Fibroblast of mammary gland (primary cell): Measurements from ENCODE around the gene NCBP3.
A peak's percentile ranks its signal among the peaks of the same experiment; 100 is the strongest.

ENCODE experiments used
- DNase-seq: peaks from one replicate; pipeline ENCODE4 v3.0.0-alpha.2; 2010; ENCODE audit warnings: low read depth
- H3K4me3 ChIP-seq: 2 replicates; pipeline ENCODE4 v1.5.1; 2011; ENCODE audit warnings: low read depth, mild to moderate bottlenecking, low read length, moderate library complexity; ENCODE audit not compliant: control insufficient read depth
- CTCF ChIP-seq: conservative IDR thresholded peaks from 2 replicates; pipeline ENCODE4 v1.5.1; 2011; ENCODE audit warnings: low read depth, low read length, inconsistent platforms; ENCODE audit not compliant: control insufficient read depth, insufficient read depth

The NCBP3 gene

DNA sequence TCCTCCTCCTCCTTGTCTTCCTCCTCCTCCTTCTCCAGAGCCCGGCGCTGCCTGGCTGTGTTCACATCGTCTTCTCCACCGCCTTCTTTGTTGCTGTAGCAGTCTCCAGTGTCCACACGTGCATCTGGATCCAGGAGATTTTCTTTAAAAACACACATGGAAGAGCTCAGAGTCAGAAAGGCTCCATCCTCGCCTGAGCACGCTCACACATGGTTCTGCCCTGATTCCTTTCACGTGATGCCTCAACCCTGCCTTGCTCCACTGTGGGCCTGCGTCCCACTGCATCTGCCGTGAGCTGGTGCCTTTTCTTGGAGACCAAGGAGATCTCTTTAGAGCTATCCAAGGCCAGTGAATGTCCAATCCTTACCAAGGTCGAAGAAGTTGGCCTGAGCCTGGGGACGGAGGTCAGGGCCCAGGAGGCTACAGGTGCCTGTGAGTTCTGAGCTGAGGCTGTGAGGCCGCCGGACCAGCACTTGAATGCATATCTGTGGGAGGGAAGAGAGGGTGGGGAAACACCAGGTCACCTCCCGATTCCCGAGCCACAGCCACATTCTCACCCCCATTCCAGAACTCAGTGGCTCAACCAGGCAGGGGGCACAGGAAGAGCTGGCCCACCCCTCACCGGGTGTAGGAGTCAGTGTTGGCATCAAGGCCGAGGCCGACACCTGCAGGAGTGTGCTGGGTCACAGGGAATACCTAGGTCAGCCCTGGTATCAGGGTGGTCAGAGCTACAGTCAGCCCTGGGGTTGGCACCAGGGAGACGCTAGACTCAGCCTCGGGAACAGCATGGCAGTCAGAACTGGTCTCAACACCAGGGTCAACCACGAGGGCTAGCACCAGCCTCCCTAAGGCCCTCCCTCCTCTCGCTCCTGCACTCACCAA lies 84.8 kb downstream of the NCBP3 start:
- no peak for TF ChIP-seq CTCF
- H3K4me3 ChIP-seq = no peak overlapping the region
- DNase-seq = no peak

DNA sequence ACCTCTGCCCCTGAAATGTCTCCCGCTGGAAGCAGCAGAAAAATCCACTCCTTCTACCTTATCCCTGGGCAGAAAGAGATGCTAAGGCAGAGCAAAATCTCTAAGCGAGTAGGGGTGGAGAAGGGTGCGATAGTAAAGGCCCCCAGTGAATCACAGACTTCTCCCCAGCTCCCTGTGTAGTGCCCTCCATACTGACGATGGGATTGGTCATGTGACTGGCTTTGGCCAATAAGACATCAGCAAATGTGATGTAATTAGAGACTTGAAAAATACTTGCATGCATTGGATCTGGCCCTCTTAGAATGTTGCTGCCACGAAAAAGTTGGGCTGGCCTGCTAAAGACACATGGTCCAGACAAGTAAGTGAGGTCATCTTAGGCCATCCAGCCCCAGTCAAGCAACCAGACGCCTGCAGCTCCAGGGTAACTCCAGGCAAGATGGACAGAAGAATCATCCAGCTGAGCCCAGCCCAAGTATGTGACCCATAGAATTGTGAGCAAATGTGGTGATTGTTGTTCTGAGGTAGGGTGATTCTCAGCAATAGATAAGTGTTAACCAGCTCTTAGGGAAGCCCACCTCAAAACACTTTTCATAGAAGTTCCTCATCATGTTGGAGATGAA lies 86.3 kb downstream of the NCBP3 start:
- no peak overlapping the region for H3K4me3 ChIP-seq
- DNase-seq = no peak
- TF ChIP-seq CTCF = no peak

DNA sequence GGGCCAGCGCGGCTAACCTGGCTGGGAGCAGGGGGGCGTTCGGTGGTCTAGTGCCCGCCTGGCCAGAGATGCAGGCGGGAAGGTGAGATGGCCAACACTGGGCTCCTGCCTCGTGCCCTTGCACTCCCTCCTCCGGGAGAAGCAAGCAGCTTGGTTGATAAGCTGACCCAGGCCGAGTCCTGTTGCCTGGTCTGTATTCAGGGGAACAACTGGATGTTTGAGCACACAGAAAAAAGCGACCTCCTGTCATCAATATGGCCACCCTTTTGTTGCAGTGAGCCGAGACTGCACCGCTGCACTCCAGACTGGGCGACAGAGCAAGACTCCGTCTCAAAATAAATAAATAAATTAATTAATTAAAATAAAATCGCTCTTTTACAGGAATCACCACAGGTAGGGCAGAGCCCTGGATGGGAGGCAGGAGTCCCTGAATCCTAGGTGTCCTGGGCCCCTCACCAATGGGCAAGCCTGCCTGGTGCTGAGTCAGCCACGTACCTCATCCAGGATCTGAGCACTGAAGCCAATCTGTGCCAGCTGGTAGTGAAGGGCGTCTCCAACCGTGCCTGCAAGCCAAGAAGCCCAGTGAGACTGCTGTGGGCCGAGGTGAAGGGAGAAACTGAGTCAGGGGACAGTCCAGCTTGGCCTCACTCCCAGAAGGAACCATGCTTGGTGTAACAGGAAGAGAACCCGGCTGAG lies 90.6 kb downstream of the NCBP3 start:
- TF ChIP-seq CTCF = no peak
- no peak overlapping the region for H3K4me3 ChIP-seq
- DNase-seq = no peak

DNA sequence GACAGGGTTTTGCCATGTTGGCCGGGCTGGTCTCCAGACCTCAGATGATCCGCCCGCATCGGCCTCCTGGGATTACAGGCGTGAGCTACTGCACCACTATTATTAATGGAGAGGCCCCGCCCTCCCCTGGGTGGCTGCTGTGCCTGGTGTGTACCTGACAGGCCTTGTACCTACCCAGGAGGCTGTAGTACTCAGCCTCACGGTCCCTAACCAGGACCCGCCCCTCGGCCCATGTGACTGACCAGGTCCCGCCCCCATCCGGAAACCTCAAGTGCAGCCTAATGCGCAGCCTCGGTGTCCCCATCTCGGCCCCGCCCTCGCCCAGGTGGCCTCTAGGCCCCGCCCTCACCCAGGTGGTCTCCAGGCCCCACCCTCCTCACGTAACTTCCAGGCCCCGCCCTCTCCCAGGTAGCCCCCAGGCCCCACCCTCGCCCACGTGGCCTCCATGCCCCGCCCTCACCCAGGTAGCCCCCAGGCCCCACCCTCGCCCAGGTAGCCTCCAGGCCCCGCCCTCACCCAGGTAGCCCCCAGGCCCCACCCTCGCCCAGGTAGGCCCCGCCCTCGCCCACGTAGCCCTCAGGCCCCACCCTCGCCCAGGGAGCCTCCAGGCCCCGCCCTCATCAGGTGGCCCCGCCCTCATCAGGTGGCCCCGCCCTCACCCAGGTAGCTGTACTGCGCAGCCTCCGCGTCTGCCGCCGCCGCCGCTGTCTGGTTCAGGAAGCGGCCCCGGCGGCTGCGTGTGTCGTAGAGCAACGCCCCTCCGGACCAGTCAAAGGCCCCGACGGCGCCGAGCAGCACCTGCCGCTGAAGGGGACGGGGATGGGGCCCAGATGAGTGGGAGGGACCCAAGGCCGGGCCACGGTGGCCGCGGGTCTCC lies 91.3 kb downstream of the NCBP3 start:
- TF ChIP-seq CTCF = no peak
- DNase-seq = peak; percentile 25
- no peak overlapping the region for H3K4me3 ChIP-seq

DNA sequence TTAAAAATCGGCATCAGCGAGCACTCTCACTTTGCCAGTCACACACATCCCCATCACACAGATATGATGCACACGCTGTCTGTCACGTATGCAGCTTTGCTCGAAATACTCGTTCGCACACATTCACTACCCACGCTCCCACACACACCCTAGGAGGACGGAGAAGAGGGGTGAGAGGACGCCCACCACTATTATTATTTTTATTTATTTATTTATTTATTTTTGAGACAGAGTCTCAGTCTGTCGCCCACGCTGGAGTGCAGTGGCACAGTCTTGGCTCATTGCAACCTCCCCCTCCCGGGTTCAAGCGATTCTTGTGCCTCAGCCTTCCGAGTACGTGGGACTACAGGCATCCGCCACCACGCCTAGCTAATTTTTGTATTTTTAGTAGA lies 92.0 kb downstream of the NCBP3 start:
- TF ChIP-seq CTCF = no peak
- no peak for DNase-seq
- no peak overlapping the region for H3K4me3 ChIP-seq

GRCh38 chr17:3753624-3754023 lies 92.4 kb downstream of the NCBP3 start:
- no peak for DNase-seq
- H3K4me3 ChIP-seq = no peak overlapping the region
- no peak for TF ChIP-seq CTCF
